BJ (cell line): ENCODE measurements around the gene CD70. TPM values are rescaled to one million over a fixed set of nuclear protein-coding genes. Genes with fewer than 3 reads are reported as not detected.
"Not testable (repeated sequence)": the region's sequence is repeated elsewhere in the genome, so short reads cannot be mapped to it uniquely, and the experiment has no call there.

Source experiments
- CTCF ChIA-PET: fragments of 350-600 bp; formaldehyde crosslinking; extraction: SDS; loops from one replicate; lab custom pipeline; 2021; ENCODE audit warnings: antibody characterized with exemption, inconsistent platforms; lab: Yijun Ruan, JAX
- POLR2A ChIA-PET: fragments of 300-600 bp; sonication (Branson Sonifier 250); formaldehyde crosslinking; extraction: SDS; loops from one replicate; lab custom pipeline; 2021; ENCODE audit warnings: antibody characterized with exemption; lab: Charles Lee
- DNase-seq: peaks from one replicate; pipeline ENCODE4 v3.0.0-alpha.2; 2011; ENCODE audit warnings: low read depth
- H3K27me3 ChIP-seq: 2 replicates; pipeline ENCODE4 v1.6.0; 2011; ENCODE audit warnings: low read length; ENCODE audit not compliant: control insufficient read depth, insufficient read depth
- H3K36me3 ChIP-seq: 2 replicates; pipeline ENCODE4 v1.5.1; 2011; ENCODE audit warnings: low read length; ENCODE audit not compliant: control insufficient read depth, insufficient read depth
- H3K4me3 ChIP-seq: 2 replicates; pipeline ENCODE4 v1.5.1; 2011; ENCODE audit warnings: low read depth, mild to moderate bottlenecking, control low read depth, low read length
- CTCF ChIP-seq: IDR thresholded peaks from 2 replicates; pipeline ENCODE4 v1.5.1; 2011; ENCODE audit warnings: low read depth, mild to moderate bottlenecking, control low read depth, inconsistent platforms, low read length, moderate library complexity; ENCODE audit not compliant: insufficient read depth
- polyA plus RNA-seq: library from polyadenylated mRNA; depleted of rRNA; stranded (reverse); fragments of >200 nt; gene quantifications from 2 replicates; pipeline ENCODE4 v1.2.3, GENCODE V29; 2011

Gene CD70
- polyA plus RNA-seq, 1 experiment, result not detected

GRCh38 chr19:6599866-6600454, 9.0 kb upstream of the CD70 start:
- H3K4me3 ChIP-seq, result no peak overlapping the region
- no peak for DNase-seq
- ChIA-PET CTCF (interaction anchor here (1.3 kb wide), 1 partner anchor 100 kb away, joined by 3 read pairs; no protein-coding TSS in a partner anchor), POLR2A (no interaction called here)
- no peak for TF ChIP-seq CTCF
- no peaks in the 10 kb centered on the region; the same call in 1 of the 2 replicates for H3K27me3 ChIP-seq
- no peaks in the 10 kb centered on the region for H3K36me3 ChIP-seq

- H3K27me3 ChIP-seq, H3K4me3 ChIP-seq, POLR2A ChIA-PET, CTCF ChIA-PET, H3K36me3 ChIP-seq, DNase-seq: not testable (repeated sequence)
Measured at GRCh38 chr19:6598254-6598892, 7.4 kb upstream of the CD70 start.

- H3K27me3 ChIP-seq, POLR2A ChIA-PET: not testable (repeated sequence)
Measured at GRCh38 chr19:6597471-6598253, 6.7 kb upstream of the CD70 start.

GRCh38 chr19:6596621-6597020, 5.7 kb upstream of the CD70 start:
- H3K27me3 ChIP-seq, result no peaks in the 10 kb centered on the region; the same call in 1 of the 2 replicates
- CTCF ChIA-PET, result no interaction called here

More at GRCh38 chr19:6597471-6598253, 6.7 kb upstream of the CD70 start:
- H3K36me3 ChIP-seq, H3K4me3 ChIP-seq, DNase-seq, CTCF ChIA-PET: not testable (repeated sequence)

GRCh38 chr19:6593651-6594416, 2.9 kb upstream of the CD70 start:
- DNase-seq, result no peak
- CTCF ChIA-PET, result interaction anchor here (0.8 kb wide), 1 partner anchor 11 kb away, joined by 3 read pairs; no protein-coding TSS in a partner anchor
- Histone ChIP-seq H3K36me3 (no peaks in the 10 kb centered on the region), H3K4me3 (no peak overlapping the region), H3K27me3 (peaks cover 9% of the 10 kb centered on the region)
- POLR2A ChIA-PET, result no interaction called here
- no peak for TF ChIP-seq CTCF

More at GRCh38 chr19:6596621-6597020, 5.7 kb upstream of the CD70 start:
- Histone ChIP-seq H3K36me3 (no peaks in the 10 kb centered on the region), H3K4me3 (no peak overlapping the region)
- DNase-seq, result no peak
- POLR2A ChIA-PET, result no interaction called here
- no peak for TF ChIP-seq CTCF
